K562 (cell line): Measurements from ENCODE around the gene PSMD1.

Experiments
- CTCF ChIP-seq, 3 experiments: IDR thresholded peaks in 2 of 3; conservative IDR thresholded peaks in 1 of 3; 2 replicates each; pipeline ENCODE4 v1.5.1; 2011 to 2012; ENCODE audit warnings: low read length in 3 of 3, mild to moderate bottlenecking in 3 of 3, control low read depth in 2 of 3, improper control_type of control experiment in 1 of 3, inconsistent platforms in 1 of 3, low read depth in 1 of 3, mixed read lengths in 1 of 3, moderate library complexity in 1 of 3; ENCODE audit not compliant: insufficient read depth in 2 of 3
- EZH2 ChIP-seq: IDR thresholded peaks from 2 replicates; pipeline ENCODE4 v1.6.1; 2012; ENCODE audit warnings: low read depth, mild to moderate bottlenecking, inconsistent platforms, low read length, borderline replicate concordance
- GTF2B ChIP-seq: IDR thresholded peaks from 2 replicates; pipeline ENCODE4 v1.6.1; 2011; ENCODE audit not compliant: insufficient read length; ENCODE audit errors: extremely low read depth
- GTF2F1 ChIP-seq: IDR thresholded peaks from 2 replicates; pipeline ENCODE4 v1.6.1; 2011; ENCODE audit warnings: low read depth, low read length, improper control_type of control experiment
- NR3C1 ChIP-seq: sonication (generic); formaldehyde crosslinking; IDR thresholded peaks from 2 replicates; pipeline ENCODE4 v1.8.1; 2022; ENCODE audit warnings: missing genetic modification reagents
- POLR2A ChIP-seq: fragments of 450-650 bp; conservative IDR thresholded peaks from 2 replicates; pipeline ENCODE4 v1.6.1; 2016
- POLR2AphosphoS5 ChIP-seq: IDR thresholded peaks from 2 replicates; pipeline ENCODE4 v1.6.1; 2011; ENCODE audit warnings: mild to moderate bottlenecking, low read depth, low read length, moderate library complexity; ENCODE audit not compliant: control insufficient read depth, insufficient read depth
- SP1 ChIP-seq: sonication (generic); formaldehyde crosslinking; IDR thresholded peaks from 2 replicates; pipeline ENCODE4 v1.8.1; 2022; ENCODE audit warnings: mild to moderate bottlenecking, missing genetic modification reagents
- ZNF280B ChIP-seq: fragments of 250-450 bp; sonication (Bioruptor Pico); IDR thresholded peaks from 2 replicates; pipeline ENCODE4 v1.5.1; 2021; ENCODE audit warnings: mild to moderate bottlenecking

GRCh38 chr2:231100990-231101389 lies 44.3 kb downstream of the PSMD1 start:
- TF ChIP-seq POLR2A: no peak
- TF ChIP-seq EZH2: no peak
- no peak for TF ChIP-seq SP1 (CRISPR knock-in tag)
- TF ChIP-seq ZNF280B (CRISPR knock-in tag): no peak
- TF ChIP-seq CTCF (IDR thresholded peaks at IDR 0.05 in 2 of 3, conservative IDR thresholded peaks at IDR 0.05 in 1 of 3; ENCODE audit: insufficient read depth in 2 of 3, low read depth in 1 of 3, low read length in 3 of 3): no peak
- no peak for TF ChIP-seq POLR2AphosphoS5
- no peak for TF ChIP-seq NR3C1 (CRISPR knock-in tag)
- TF ChIP-seq GTF2B: no peak
- TF ChIP-seq GTF2F1: no peak
